IPS DF 4.7 (cell line): ENCODE measurements around the gene EXOC3L1.

Experiments
- DNase-seq: peaks from one replicate; pipeline ENCODE4 v3.0.0-alpha.2; 2013; ENCODE audit warnings: low spot score; ENCODE audit errors: extremely low read depth

Gene EXOC3L1

DNA sequence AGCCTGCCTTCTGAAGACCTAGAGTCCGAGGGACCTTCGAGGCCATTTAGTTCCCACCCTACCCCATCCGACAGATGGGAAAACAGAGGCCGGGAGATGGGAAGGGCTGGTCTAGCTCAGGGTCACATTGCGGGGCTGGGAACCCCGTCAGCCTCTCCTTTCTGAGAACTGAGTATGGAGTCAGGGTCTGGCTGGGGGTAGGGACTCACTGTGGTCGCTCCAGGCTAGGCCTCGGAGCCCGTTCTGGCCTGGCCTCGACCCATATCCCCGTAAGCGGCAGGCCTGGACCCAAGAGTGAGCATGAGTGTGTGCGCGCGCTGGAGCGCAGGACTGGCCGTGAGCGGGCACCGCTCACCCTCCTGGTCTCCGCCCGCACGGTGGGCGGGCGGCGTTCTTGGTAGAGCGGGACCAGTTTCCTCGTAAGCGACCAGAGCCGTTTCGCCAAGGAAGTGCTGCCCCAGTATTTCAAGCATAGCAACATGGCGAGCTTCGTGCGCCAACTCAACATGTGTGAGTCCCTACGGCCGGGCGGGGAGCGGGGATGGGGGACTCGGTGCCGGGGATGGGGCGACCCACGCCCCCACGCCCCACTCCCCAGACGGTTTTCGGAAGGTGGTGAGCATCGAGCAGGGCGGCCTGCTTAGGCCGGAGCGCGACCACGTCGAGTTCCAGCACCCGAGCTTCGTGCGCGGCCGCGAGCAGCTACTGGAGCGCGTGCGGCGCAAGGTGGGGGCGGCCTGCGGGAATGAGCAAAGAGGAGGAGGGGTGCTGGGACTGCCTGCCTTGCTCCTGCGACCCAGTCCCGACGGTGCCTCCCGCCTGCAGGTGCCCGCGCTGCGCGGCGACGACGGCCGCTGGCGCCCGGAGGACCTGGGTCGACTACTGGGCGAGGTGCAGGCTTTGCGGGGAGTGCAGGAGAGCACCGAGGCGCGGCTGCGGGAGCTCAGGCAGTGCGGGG, 24.5 kb downstream of the EXOC3L1 start:
- DNase-seq = no peak

DNA sequence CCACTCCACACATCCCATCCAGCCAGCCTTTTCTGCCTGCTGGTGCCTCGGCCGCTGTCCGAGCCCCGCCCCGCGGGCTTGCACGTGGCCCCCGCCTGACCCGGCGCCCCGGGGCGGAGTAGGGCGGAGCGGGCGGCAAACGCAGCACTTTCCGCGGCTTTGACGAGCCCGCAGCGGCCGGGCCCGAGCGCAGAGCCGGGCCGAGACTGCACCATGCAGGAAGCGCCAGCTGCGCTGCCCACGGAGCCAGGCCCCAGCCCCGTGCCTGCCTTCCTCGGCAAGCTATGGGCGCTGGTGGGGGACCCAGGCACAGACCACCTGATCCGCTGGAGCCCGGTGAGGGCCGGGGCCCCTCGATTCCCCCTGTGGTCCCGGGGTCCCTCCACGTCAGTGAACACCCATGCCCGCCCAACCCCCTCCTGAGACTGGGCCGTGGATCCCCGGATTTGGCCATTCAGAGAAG, 25.3 kb downstream of the EXOC3L1 start, which contains the start of gene HSF4:
Gene HSF4 (plus strand): TSS at position 147 of the 463 bp plus-strand sequence. CDS start 67 bp downstream, at position 214.
- no peak for DNase-seq

DNA sequence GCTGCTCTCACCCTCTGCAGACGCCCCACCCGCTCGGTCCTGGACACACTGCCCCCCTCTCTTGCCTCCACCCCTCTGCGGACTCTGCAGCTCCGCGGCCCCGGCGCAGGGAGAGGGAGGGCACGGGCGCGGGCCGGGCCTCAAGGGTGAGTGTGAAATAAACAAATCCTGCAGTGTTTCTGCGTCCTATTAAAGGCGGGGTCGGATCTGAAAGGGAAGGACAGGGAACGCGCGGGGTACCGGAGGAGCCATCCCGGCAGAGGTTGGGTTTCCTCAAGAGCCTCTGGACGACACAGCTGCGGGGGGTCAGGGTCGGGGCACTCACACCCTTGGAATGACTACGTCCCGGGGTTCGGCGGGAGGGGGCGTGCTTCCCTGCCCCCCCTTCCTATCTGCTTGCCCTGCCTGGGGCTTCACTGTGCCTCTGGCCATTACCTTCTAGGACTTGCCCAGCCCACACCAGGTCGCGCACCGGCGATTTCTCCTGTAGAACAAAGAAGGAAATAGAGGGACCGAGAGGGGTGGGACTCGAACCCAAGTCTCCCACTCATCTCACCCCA, 25.9 kb downstream of the EXOC3L1 start:
- no peak for DNase-seq

DNA sequence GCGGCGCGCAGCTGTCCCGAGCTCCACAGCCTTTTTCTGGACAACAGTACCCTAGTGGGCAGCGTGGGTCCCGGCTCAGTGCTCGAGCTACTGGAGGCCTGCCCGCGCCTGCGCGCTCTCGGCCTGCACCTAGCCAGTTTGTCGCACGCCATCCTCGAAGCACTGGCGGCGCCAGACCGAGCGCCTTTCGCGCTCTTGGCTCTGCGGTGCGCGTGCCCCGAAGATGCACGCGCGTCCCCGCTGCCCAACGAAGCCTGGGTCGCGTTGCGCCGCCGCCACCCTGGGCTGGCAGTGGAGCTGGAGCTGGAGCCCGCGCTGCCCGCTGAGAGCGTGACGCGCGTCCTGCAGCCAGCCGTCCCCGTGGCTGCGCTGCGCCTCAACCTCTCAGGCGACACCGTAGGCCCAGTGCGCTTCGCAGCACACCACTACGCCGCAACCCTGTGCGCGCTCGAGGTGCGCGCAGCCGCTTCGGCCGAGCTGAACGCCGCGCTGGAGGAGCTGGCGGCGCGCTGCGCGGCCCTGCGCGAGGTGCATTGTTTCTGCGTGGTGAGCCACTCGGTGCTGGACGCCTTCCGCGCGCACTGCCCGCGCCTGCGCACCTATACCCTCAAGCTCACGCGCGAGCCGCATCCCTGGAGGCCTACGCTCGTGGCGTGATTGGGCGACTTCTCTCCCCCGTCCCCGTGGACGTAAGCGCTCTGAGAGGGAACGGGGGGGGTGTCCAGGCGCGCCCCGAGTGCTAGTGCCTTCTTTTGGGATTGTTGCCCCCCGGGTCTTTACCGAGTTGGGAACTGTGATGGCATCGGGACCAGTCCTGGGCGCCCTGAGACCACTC, 26.6 kb downstream of the EXOC3L1 start:
- DNase-seq = no peak

DNA sequence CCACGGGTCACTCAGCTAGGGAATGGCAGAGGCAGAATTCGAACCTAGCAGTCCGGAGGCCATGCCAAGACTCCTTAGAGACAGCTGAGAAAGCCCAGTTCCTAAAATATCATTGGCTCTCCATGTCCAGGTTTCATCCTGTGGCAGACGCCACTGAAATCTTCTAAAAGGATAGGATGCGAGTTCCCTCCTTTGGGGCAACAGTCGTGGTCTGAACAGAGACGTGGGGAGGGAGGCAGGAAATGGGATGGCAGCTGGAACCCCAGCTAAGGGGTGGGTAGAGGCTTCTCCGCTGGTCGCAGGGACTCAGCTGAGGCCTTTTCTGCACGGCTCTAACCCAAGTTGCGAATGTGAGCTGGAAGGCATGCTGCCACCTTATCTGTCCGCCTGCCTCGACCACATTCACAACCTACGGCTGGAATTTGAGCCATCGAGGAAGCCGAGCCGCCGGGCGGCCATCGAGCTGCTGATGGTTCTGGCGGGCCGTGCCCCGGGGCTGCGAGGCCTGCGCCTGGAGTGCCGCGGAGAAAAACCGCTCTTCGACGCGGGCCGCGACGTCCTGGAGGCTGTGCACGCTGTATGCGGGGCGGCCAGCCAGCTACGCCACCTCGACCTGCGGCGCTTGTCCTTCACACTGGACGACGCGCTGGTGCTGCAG, 27.3 kb downstream of the EXOC3L1 start:
- no peak for DNase-seq

DNA sequence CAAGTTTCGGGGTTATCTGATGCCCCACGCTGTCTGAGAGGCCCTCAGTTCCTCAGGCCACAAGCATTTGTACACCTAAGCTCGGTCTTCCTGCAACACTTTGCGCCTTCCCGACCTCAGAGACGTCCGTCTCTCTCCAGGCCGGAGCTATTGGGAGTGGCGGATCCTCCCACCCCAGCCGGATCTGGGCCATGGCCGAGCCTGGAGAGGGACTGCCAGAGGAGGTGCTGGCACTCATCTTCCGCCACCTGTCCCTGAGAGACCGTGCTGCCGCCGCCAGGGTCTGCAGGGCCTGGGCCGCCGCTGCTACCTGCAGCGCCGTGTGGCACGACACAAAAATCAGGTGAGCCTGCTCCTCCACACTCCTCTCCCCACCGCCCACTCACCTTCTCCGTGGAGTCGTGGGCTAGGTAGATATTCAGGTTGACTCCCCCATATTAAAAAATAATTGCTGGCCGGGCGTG, 28.3 kb downstream of the EXOC3L1 start:
- no peak for DNase-seq

DNA sequence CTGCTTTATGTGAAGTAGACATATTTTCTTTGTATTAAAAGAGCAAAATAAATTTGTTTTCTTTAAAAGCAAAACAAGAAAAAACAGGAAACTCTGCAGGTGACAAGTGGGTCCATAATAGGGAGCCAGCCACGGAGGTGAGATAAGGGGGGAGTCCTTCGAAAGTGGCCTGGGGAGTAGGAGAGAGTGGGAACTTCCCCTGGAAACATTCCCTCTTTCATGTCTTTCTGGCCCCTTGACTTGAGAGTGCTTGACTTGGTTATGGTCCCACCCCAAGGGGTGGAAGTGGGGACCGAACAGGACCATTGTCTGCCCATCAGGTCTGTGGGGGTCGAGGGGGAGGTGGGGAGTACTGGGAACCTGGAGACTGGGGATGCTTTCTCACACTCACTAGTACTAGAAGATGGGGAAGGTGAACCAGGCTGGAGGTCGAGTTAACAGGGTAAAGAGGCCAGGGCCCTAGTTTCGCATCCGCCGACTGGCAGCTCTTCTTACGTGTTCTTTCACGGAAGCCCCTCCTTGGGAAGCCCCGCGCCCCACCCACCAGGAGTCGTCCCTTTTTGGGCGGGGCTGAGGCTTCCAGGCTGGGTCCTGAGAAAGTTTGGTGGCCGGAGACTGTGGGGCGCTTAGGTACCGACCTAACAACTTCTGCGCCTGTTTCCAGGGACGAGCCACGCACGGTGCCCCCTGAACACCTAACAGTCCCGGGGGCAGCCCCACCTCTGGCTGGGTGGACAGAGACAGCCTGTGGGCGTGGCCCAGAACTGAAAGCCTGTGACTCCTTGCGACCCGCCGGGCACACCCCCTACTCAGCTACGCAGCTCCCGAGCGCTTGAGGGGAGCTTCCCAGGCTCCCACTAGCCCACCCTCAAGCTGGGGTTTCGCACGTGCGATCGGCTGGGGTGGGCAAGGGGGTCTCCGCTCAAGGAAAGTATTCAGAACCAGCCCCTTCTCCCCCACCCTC, 31.0 kb downstream of the EXOC3L1 start:
- no peak for DNase-seq

DNA sequence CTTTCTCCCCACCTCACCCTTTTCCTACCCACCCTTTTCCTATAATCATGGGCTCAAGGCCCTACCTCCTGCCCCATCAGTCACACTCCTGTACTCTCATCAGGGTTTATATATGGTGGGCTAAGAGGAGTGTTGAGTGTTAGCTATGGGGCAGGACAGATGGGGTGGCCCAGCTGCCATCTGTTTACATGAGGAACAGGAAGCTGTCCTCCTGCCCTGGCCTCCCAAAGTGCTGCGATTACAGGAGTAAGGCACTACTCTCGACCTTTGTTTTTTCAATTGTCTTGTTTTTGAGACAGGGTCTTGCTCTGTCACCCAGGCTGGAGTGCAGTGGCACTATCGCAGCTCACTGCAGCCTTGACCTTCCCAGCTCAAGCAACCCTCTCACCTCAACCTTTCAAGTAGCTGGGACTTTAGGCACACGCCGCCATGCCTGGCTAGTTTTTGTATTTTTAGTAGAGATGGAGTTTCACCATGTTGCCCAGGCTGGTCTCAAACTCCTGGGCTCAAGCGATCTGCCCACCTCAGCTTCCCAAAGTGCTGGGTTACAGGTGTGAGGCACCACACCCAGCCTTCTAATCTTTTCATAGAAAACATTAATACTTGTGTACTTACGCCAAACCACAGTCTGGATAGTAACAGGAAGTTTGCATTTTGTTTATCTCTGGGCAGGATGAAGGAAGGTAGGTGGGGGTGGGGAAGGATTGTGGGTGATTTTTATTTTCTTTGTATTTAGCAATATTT, 31.9 kb downstream of the EXOC3L1 start:
- no peak for DNase-seq

DNA sequence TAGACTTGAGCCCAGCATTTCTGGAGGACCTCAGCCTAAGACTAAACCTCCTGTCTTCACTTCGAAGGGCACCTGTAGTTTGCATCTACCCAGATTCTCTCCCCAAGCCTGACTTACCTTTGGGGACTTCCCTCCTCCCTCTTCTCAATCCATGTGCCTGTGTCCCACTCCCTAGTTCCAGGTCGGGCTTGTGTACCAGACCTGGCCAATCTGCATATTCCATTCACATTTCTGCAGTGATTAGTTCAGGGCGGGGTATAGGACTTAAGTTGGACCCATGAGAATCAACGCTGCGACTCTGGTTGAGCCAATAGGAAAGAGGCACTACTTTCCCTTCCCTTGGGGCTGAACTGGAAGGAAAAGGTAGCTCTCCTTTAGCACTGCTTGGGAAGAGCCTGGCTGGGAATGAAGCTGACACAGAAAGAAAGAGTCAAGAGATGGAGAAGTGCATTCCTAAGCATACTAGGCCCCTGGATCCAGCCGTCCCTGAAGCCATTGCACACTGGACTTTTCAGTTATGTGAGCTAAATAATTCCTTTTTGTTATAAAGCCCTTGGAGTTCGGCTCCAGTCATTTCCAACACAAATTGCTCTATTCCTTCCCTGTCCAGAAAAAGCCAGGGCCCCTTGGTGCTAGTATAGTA, 32.7 kb downstream of the EXOC3L1 start:
- no peak for DNase-seq

DNA sequence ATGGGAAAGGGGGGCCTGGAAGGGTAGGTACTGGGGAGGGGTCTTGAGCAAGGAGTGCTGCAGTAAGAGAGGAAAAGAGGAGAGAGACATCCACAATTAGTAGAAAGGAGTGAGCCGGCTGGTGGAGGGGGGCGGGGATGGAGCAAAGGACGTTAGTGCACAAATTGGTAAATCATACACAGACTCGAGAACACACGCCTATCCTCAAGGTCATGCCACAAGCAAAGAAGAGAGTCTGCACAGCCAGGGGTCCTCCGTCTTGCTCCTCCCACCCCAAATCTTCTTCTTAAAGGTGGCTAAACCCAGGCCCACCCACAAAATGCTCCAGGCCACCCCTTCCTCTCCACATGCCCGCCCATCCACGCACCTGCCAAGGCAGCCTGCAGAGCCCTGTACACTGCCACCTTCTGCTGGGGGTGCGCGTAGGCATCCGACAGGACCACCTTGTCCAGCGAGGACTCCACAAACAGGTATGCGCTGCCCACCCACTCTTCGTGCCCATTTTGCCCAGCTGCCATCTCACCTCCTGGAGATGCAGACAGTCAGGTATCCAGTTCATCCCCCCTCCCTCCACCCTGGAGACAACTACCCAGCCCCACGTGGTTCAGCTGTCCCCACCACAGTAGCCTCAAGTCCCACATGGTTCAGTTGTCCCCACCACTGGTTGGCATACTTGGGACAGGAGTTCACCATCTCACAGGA, 33.6 kb downstream of the EXOC3L1 start:
- DNase-seq = no peak

DNA sequence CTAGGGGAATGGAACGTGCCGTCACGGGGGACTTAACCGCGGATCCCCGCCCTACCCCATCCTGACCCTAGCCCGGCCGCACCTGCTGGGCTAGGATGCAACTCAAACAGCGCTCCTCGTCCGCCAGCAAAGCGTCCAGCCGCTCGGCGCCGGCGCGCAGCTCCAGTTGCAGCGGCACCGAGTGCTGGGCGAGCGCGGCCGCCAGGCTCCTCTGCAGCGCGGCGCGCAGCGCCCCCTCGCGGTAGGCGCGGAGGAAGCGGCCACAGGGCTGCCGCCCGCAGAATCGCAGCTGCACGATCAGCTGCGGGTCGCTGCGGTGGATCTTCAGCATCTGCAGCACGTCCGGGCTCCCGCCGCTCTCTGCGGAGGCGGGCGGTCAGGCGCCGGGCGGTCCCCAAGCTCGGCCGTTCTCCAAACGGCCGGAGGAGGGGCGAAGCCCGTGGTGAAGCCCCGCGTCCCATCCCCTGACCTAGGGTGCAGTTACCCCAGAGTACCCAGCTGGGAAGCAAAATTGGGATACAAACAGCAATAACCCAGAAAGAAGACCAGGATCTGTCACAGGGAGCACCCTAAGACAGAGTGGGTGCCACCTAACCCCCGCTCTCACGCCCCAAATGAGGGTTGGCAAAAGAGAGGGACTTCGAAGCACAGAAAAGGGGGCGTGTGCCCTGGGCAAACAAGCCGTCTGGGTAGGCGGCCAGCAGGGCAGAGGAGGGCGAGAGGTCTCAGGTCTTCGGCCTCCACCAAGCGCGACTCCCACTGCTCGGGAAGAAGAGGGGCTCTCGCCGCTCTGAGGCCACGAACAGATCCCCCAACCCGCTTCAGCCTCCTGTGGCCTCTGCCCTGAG, 34.4 kb downstream of the EXOC3L1 start:
- no peak for DNase-seq

DNA sequence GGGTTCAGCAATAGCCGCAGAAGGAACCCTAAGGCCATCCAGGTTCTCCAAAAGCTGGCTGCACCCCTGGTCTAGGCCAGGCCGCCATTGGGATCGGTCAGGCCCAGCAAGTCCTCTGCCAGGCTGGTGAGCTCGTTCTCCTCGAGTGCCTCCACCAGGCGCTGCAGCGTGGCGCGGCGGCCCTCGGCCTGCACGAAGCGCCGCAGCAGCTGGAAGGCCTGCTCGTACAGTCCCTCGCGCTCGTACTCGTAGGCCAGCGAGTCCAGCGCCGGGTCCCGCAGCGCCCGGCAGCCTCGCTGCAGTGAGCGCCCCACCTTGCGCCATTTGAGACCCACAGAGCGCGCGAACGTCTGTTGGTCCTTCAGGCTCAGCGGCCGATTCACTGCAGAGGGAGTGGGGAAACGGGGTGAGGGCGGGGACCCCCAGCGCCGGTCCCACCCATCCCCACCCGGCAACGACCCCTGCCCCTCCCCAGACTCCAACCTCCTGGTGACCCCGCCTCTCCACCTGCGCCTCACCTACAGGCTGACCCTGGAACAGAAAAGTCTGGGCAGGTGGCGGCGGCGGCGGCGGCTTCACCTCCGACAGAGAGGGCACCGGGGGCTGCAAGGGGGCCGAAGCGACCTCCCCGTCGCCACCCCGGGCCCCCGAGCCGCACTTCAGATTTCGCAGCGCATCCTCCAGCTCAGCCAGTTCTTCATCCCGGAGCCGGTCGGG, 35.2 kb downstream of the EXOC3L1 start:
- no peak for DNase-seq

DNA sequence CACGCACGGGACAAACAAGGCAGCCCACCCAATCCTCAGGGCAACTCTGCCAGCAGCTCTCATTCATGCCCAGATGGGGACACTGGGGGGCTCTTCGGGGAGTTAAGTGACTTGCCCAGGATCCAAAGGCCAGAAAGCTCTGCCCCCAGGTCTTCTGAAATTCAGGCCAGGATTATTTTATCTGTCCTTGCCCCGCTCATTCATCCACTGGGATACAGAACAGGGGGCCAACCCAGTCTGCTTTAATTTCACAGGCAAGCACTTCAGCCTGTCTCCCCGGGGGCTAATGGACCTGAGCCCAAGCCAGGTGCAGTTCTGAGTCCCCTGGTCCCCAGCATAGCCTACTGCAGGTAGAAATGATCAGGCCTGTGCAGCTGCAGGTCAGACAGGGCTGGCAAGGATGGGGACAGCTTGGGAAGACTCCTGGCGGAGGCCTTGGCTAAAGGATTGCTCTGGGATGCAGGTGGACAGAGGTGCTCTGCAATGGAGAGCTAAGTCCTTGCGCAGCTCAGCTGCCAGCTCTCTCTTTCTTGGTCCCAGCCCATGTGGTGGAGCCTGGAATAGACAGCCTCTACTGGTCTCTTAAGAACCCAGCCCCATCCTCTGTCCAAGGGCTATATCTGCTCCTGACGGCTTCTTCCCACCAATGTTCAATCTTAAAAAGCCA, 38.4 kb downstream of the EXOC3L1 start:
- DNase-seq = no peak

DNA sequence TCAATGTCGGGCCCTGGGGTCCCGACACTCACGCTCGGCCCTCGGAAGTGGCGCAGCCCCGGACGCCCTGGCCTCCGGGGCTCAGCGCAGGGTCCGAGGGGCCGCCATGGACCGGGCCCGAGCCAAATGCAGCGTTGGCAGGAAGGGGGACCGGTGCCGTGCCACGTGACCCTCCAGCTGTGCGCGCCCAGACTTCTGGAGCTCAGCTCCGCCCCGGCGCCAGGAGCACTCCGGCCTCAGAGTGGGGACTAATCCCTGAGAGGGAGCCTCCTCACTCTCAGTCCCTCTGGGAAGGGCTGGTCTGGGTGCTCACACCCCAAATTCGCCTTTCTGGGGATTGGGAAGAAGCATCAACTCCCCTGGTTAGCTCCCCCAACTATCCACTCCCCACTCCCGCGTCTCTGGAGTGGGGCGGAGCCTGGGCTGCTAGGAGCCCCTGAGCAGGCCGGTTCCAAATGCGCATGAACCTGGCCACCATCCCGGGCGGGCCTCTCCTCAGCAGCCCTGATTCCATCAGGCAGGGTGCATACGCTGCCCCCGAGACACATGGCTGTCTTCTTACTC, 39.0 kb downstream of the EXOC3L1 start, which contains the start of gene B3GNT9:
Gene B3GNT9 (minus strand): TSS at position 166 of the 564 bp plus-strand sequence. CDS start 513 bp downstream, outside the sequence.
- DNase-seq = no peak

DNA sequence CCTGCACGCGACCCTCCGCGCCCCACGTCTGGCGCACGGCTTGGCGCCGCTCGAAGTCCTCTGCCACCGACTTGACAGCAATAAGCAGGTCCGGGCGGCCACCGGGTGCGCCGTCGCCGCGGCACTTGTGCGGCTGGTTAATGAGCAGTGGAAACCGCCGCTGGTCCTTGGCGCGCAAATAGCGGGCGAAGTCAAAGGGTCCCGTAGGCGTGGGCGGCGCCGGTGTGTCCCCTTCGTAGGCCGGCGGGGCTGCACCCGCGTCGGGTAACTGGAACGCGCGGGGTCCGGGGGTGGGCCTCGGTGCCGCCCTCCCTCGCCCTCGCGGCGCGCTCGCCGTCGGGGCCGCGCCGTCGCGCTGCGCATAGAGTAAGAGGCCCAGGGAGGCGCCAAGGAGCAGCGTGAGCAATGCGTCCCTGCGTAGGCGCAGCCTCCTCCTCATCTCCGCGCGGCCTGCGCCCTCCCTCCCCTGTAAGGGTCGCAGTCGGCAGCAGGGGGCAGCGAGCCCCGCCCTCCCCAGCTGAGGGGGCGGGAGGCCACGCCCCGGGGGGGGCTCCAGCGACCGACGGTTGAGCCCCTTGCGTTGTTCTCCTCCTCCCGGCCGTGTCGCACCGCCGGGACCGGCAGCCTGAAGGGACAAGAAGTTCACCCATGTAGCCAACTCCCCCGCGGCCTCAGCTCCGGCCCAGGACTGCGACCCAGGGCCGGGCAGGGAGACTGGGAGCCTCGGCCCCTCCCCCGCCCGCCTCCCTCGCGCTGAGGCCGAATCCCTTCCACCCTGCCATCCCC, 39.7 kb downstream of the EXOC3L1 start:
- no peak for DNase-seq
